ENCODE data around the gene OR56A5. TPM values are rescaled to one million over a fixed set of nuclear protein-coding genes. Genes with fewer than 3 reads are reported as not detected.

The OR56A5 gene
- total RNA-seq, 2 donors from 2014 or later = not detected

DNA sequence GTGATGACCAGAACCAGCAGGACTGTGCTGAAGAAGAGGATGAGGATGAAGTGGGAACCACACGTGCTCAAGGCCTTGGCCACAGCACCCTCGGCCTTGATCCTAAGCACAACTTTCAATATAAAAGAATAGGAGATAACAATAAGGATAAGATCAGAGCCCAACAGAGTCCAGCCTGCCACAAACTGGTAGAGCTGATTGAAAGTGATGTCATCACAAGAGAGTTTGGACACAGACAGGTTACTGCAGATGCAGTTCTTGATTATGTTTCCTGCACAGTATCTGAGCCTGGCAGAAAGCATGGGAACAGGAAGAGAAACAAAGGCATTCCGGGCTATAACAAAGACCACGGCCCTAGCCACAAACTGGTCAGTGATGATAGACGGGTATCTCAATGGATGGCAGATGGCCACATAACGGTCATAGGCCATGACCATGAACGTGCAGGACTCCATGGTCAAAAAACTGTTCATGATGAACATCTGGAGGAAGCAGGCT is 34.0 kb upstream of the OR56A5 start:
- TF ChIP-seq, protein P1, sequence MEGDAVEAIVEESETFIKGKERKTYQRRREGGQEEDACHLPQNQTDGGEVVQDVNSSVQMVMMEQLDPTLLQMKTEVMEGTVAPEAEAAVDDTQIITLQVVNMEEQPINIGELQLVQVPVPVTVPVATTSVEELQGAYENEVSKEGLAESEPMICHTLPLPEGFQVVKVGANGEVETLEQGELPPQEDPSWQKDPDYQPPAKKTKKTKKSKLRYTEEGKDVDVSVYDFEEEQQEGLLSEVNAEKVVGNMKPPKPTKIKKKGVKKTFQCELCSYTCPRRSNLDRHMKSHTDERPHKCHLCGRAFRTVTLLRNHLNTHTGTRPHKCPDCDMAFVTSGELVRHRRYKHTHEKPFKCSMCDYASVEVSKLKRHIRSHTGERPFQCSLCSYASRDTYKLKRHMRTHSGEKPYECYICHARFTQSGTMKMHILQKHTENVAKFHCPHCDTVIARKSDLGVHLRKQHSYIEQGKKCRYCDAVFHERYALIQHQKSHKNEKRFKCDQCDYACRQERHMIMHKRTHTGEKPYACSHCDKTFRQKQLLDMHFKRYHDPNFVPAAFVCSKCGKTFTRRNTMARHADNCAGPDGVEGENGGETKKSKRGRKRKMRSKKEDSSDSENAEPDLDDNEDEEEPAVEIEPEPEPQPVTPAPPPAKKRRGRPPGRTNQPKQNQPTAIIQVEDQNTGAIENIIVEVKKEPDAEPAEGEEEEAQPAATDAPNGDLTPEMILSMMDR (IDR thresholded peaks at IDR 0.05) = no peak
- no peak for DNase-seq (ENCODE audit: low spot score)
- Histone ChIP-seq H3K4me3 (no peak overlapping the region), H3K27me3 (no peaks in the 10 kb centered on the region), H3K4me1 (no peaks in the 10 kb centered on the region), H3K36me3 (no peaks in the 10 kb centered on the region), H3K27ac (no peak overlapping the region), H3K9me3 (no peaks in the 10 kb centered on the region)

DNA sequence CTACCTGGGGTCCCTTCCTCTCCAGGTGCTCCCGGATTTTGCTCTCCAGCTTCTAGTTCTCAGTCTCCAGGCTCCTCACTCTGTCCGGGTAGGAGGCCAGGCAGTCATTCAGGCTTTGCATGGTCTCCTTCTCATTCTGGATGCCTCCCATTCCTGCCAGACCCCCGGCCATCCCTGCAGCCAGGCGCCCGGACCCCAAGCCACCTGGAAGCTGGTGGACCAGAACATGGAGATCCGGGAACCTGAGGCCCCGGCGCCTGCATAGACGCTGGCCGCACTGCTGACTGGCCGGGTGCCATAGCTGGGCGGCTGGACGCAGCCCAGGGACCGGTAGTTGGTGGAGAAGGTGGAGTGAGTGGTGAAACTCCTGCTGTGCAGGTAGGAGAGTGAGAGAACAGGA is 26.5 kb upstream of the OR56A5 start:
- Histone ChIP-seq H3K27me3 (no peaks in the 10 kb centered on the region), H3K9me3 (no peaks in the 10 kb centered on the region), H3K4me3 (no peak overlapping the region), H3K4me1 (no peaks in the 10 kb centered on the region), H3K27ac (no peak overlapping the region), H3K36me3 (no peaks in the 10 kb centered on the region)
- DNase-seq (ENCODE audit: low spot score) = no peak
- TF ChIP-seq, protein P1 (IDR thresholded peaks at IDR 0.05) = no peak

DNA sequence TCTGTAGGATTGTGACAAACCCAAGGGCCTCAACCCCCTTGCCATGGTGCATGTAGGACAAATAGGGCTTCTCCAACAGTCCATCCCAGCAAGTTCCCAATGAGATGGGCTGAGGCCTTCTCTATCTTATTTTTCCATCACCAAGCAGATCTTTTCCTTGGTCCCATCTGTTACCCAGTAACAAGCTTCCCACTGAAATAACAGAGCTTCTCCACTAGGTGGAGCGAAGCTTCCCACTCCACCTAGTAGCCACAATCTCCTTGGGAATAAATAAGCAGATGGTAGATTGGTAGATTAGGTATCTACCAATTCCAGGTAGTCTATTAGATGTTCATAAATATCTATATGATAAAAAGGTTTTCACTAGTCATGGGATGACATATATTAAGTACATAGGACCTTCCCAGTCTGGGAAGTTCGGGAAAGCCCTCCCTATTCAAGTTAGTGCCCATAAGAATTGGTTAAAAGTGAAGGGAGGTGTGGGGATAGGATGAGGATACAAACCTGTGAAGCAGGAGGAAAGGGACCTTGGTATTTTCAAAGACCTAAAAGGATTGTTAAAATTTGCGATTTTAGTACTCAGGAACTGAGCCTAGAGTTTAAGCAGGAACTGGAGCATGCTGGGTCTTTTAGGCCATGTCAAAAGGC is 24.4 kb upstream of the OR56A5 start:
- TF ChIP-seq, protein P1 (IDR thresholded peaks at IDR 0.05) = peak in 1 of 2 donors; percentile 51
- no peak for DNase-seq (ENCODE audit: low spot score)
- H3K27ac ChIP-seq = no peak overlapping the region
- H3K4me3 ChIP-seq = no peak overlapping the region
- H3K36me3 ChIP-seq = no peaks in the 10 kb centered on the region
- no peaks in the 10 kb centered on the region for H3K27me3 ChIP-seq
- H3K9me3 ChIP-seq = no peaks in the 10 kb centered on the region
- H3K4me1 ChIP-seq = no peaks in the 10 kb centered on the region

DNA sequence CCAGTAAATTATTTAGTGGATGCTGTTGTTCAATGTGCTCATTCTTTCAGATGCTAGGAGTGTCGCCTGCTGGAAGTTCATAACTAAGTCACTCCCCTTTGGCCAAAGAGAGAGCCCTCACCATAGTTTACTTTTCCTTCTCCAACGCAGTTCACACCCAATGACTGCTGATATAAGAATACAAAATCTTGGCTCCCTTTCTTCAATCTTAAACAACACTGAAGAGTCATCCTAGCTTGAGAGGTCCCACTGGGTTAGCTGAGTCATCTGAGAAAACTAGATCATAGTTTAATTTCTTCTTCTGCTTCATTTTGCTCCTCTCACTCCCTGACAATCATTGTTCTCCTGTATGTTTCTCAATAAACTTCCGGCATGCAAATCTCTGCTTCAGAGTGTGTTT is 23.9 kb upstream of the OR56A5 start:
- Histone ChIP-seq H3K36me3 (no peaks in the 10 kb centered on the region), H3K4me1 (no peaks in the 10 kb centered on the region), H3K27me3 (no peaks in the 10 kb centered on the region), H3K27ac (no peak overlapping the region), H3K4me3 (no peak overlapping the region), H3K9me3 (no peaks in the 10 kb centered on the region)
- TF ChIP-seq, protein P1 (IDR thresholded peaks at IDR 0.05) = no peak
- DNase-seq (ENCODE audit: low spot score) = no peak

DNA sequence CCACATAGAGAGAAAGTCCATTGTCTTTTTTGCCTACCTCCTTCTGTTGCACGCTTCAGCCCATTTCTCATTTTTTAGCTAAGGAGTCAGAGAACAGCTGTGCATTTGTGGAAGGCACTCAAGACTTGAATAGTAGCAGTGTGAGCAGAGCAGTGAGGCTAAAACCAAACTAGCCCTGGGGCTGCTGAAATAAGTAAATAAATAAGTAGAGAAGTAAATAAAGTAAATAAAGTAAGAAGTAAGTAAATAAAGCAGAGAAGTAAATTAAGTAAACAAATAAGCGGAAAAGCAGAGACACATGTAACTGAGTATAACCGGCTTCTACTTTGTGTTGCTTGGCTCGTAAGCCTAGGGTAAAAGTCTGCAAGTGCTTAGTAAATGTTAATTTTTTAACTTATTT is 20.9 kb upstream of the OR56A5 start:
- Histone ChIP-seq H3K4me3 (no peak overlapping the region), H3K36me3 (no peaks in the 10 kb centered on the region), H3K4me1 (no peaks in the 10 kb centered on the region), H3K27ac (no peak overlapping the region), H3K27me3 (no peaks in the 10 kb centered on the region), H3K9me3 (no peaks in the 10 kb centered on the region)
- TF ChIP-seq, protein P1 (IDR thresholded peaks at IDR 0.05) = no peak
- no peak for DNase-seq (ENCODE audit: low spot score)

DNA sequence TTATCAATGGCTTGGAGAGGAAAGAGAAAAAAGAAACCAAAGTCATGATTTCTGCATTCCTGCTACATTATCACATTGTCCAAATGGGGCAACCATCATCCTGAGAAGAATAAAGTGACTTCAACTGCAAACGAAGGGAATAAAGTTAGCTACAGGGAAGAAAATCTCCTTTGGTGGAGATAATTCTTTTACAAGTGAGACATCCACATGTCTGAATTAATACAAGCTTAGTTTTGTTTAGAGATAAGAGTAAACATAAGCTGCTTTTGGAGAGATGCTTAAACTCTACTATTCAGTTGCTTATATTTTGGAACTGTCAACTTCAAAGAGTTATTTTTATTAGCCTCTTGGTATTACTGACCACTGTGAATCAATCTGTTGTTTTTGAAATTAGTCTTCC is 18.6 kb upstream of the OR56A5 start, which contains the start of gene OR52L1:
OR52L1 (minus strand) TSS at position 101 of the 400 bp plus-strand sequence; CDS start at position 46, 55 bp downstream.
- H3K4me1 ChIP-seq = no peaks in the 10 kb centered on the region
- H3K27ac ChIP-seq = no peak within 1 kb of the TSS
- no peak for DNase-seq (ENCODE audit: low spot score)
- no peaks in the 10 kb centered on the region for H3K27me3 ChIP-seq
- no peak within 1 kb of the TSS for H3K4me3 ChIP-seq
- TF ChIP-seq, protein P1 (IDR thresholded peaks at IDR 0.05) = no peak
- no peaks in the 10 kb centered on the region for H3K9me3 ChIP-seq
- no peaks in the 10 kb centered on the region for H3K36me3 ChIP-seq
